Breast epithelium (tissue), 3 donors: Measurements from ENCODE around the gene SLC35F3.

Experiments used
- POLR2A ChIP-seq: fragments of 450-650 bp; IDR thresholded peaks from one replicate; pipeline ENCODE4 v1.6.1; 2016; ENCODE audit warnings: antibody characterized with exemption, mild to moderate bottlenecking, moderate library complexity
- POLR2AphosphoS5 ChIP-seq, 3 donors: sonication (generic); formaldehyde crosslinking; IDR thresholded peaks; one replicate each; pipeline ENCODE4 v1.6.1; 2017; ENCODE audit warnings: antibody characterized with exemption in 3 of 3

DNA sequence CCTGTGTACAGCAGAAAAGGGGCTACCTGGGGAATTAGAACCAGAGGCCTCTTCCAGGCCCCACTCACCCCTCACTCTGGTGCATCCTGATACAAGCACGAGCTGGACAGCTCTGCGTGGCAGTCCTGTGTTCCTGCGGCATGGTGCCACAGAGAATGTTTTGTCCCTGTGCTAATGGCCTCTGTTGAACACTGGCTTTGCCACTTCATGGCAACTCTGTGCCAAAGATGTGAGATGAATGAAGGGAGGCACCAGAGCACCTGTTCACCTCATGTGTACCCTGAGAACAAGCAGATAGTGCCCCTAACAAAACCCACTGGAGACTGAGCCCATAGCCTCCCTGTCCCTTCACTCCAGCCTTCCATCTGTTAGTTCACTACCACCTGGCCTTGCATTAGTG, 269.5 kb downstream of the SLC35F3 start:
- TF ChIP-seq POLR2AphosphoS5 (IDR thresholded peaks at IDR 0.05): no peak
- no peak for TF ChIP-seq POLR2A
